Ureter (tissue), 1 donor: ENCODE measurements around the gene ATG2B. TPM values are rescaled to one million over a fixed set of nuclear protein-coding genes. Genes with fewer than 3 reads are reported as not detected.
A peak's percentile ranks its signal among the peaks of the same experiment; 100 is the strongest.

Experiments used
- DNase-seq: peaks from one replicate; pipeline ENCODE4 v3.0.0-alpha.2; 2020; ENCODE audit warnings: low spot score
- total RNA-seq: library from RNA; stranded (reverse); gene quantifications from one replicate; pipeline ENCODE4 v1.2.4, GENCODE V29; 2023
- donor health status: DM: yes; HTN: yes; CAD: no.

ATG2B gene, protein sequence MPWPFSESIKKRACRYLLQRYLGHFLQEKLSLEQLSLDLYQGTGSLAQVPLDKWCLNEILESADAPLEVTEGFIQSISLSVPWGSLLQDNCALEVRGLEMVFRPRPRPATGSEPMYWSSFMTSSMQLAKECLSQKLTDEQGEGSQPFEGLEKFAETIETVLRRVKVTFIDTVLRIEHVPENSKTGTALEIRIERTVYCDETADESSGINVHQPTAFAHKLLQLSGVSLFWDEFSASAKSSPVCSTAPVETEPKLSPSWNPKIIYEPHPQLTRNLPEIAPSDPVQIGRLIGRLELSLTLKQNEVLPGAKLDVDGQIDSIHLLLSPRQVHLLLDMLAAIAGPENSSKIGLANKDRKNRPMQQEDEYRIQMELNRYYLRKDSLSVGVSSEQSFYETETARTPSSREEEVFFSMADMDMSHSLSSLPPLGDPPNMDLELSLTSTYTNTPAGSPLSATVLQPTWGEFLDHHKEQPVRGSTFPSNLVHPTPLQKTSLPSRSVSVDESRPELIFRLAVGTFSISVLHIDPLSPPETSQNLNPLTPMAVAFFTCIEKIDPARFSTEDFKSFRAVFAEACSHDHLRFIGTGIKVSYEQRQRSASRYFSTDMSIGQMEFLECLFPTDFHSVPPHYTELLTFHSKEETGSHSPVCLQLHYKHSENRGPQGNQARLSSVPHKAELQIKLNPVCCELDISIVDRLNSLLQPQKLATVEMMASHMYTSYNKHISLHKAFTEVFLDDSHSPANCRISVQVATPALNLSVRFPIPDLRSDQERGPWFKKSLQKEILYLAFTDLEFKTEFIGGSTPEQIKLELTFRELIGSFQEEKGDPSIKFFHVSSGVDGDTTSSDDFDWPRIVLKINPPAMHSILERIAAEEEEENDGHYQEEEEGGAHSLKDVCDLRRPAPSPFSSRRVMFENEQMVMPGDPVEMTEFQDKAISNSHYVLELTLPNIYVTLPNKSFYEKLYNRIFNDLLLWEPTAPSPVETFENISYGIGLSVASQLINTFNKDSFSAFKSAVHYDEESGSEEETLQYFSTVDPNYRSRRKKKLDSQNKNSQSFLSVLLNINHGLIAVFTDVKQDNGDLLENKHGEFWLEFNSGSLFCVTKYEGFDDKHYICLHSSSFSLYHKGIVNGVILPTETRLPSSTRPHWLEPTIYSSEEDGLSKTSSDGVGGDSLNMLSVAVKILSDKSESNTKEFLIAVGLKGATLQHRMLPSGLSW (N-terminal part only)
- total RNA-seq: 35.8 TPM

DNA sequence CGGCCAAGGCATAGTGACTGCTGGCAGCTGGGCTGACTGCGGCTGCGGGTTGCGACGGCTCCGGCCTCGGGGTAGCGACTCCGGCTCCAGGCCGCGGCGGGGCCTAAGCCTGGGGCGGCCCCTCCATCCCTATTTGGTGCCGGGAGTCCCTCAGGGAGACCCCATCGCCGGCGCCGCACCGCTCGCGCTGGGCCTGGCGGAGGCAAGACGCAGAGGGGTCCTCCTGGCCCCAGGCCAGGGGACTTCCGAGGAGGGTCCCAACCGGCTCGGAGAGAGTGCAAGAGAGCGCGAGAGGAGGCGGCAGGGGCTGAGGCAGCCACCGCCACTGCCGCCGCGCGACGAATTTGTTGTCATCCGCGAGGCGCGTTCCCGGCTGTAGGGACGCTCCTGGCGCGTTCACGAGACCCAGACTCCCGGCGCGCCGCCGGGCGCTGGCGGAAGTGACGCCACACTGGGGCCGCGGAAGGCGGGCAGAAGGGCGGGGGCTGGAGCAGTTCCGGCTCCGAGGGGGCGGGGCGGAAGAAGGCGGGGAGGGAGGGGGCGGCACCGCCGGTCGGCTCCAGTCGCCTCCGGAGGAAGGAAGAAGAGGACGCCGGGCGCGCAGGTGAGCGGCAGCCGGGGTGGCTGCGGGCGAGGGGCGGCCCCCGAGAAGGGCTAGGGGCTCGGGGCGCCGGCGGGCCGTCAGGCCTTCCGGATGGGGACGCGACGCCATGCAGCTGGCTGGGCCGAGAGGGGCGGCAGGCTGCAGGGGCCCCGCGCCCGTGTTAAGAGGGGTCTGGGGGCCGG, at the start of gene ATG2B, which contains the start of gene GSKIP:
Gene ATG2B (minus strand): TSS at position 377 of the 786 bp plus-strand sequence. CDS start 365 bp downstream, at position 12.
Gene GSKIP (plus strand): TSS at position 562 of the 786 bp plus-strand sequence. CDS start 18,722 bp downstream, outside the sequence.
- DNase-seq: peak; percentile 95

DNA sequence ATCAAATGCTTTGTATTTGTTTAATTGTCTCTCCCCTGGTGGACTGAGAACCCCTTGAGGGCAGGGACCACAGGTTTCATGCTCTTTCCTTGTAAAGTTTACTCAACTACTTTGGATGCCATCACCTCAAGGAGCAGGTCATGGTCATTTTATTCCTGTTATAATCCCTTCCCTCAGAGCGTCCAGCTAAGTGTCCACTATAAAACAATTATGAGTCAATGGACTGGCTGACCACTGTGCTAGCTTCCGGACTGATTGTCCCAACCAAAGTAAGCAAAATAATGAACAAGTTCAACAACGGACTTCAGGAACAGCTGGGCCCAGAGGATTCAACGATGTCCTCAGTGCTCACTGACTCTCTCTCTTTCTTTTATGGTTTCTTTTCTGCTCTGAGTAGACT, 47.0 kb upstream of the ATG2B start:
- no peak for DNase-seq

DNA sequence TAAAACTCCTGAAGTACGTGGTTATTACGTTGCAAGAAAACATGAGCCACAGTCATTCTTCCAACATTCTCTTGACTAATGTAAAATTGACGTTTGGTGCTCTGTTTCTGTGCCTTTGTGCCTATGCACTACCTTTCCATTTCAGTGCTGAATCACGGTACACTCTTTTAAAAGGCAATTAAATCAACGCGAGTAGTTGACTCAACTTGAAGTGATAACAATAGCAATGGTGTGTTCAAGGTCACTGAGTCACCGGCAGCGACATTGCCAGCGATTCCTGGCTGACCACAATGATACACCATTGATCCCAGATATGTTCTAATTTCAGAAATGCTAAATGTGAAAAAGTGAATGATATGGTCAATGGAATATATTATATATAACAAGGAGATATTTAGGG, 46.6 kb upstream of the ATG2B start:
- no peak for DNase-seq

DNA sequence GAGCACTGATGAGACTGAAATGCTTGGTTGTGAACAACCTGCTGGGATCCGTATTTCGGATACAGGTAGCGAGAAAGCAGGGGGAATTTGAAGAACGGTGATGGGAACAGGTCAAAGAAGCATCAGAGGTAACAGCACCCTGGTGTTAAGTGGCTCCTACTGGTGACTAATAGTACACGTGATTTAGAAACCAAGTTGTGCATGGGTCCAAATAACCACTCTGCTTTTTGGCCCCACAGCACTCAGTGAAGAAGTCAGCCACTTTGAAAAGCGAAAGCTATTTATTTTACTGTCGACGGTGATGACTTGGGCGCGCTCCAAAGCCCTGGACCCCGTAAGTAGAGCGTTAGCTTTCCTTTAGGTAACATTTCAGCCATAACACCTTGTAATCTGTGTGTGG, 45.5 kb upstream of the ATG2B start:
- DNase-seq: no peak

DNA sequence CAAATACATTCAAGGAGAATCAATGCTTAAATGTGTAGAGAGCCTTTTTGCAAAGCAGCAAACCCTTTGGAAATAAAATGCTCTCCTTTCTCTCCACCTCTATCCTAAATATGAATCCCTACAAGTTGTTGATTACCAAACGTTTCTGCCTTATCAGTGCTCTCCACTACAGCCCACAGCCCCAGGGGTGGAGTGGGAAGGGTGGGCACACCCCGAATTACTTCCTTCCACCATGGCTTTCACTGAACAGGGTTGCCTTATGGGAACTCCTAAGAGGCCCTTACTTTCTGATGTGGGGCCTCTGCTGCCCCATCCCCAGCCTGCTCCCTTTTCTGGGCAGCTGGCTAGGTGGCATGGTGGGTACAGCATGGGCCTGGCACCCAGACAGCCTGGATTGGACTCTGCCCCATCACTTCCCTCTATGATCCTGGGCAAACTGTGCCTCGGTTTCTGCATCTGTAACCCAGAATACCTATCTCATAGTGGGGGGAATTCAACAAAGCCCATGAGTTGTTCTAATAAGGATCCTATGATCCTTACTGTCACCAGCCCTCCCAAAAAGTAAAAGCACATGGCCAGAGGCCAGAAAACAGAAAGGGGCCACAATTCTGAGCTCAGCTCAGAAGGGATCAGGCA, 44.9 kb upstream of the ATG2B start:
- DNase-seq: no peak

DNA sequence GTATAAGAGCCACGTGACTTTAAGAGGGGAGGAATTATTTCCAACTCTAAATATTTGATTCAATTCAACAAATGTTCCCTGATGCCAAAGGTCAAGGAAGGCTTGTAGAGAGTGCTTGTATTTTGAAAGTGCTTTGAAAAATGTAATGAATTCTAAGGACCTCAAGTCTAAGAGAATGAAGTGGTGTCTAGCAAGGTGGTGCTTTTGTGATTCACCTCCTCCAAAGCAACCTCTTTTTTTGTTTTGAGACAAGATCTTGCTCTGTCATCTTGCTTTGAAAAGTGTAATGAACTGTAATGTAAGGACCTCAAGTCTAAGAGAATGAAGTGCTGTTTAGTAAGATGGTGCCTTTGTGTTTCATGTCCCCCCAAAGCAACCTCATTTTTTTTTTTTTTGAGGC, 42.5 kb upstream of the ATG2B start:
- DNase-seq: no peak

DNA sequence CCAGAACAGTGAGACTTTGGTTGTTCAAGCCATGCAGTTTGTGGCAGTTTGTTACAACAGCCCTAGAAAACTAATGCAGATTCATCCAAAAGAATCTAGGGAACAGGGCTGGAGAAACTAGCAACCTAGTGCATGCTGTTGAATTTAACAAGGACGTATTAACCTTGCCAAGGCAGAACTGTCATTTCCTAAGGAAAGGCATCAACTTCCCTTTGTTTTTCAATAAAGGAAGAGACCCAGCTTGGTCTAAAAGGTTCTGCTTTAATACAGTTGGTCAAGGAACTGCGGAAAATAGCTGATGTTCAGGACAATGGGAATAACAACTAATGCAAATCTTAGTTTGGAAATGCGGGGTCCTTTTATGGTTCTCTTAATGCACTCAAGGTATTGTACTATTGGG, 40.3 kb upstream of the ATG2B start:
- no peak for DNase-seq

DNA sequence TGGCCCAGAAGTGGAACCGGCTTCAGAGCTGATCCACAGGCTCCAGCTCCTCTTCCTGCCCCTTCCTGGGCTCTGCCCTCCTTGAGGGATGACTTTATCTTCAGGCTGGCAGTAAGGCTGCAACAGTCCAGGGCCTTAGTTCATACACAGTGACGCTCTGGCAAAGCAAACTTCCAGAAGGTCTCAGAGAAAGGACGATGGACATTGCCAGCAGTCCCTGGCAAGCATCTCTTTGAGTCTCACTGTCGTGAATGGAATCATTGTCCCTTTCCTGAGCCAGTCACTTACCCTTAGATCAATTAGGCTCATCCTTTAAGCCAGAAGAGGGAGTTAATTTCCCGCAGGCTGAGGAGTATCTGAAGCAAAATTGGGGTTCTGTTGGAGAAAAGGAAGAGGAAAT, 37.4 kb upstream of the ATG2B start:
- no peak for DNase-seq

DNA sequence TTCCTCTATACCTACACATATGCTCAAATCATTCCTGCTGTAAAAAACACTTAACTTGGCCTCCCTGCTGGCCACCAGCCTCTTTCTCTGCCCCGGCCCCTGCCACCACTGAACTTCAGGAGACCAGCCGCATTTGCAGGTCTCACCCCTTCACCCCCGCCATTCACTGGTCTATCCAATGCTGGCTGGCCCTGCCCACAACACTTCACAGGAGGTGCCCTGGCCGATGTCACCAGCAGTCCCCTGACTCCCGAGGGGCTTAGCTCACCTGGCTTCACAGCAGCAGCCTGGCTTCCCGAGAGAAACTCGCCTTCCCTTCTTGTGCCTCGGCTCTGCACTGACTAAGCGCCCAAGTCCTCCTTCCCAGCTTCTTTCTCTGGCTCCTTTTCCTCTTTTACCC, 36.3 kb upstream of the ATG2B start:
- no peak for DNase-seq

DNA sequence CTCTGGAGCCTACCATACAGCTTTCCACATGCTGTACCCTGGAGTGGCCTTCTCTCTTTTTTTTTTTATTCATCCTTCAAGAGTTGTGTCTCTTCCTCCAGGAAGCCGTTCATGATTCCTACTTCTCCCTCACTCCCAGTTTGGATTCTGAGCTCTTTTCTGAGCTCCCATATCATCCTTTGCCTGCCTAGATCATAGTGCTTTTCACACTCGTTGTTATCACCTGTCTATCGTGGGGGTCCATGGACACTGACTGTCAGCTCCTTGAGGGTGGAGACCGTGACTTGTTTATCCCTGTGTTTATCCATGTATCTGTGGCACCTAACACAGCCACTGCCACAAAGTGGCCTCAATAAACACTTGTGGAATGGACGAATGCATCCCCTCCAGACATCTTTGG, 35.8 kb upstream of the ATG2B start:
- no peak for DNase-seq

DNA sequence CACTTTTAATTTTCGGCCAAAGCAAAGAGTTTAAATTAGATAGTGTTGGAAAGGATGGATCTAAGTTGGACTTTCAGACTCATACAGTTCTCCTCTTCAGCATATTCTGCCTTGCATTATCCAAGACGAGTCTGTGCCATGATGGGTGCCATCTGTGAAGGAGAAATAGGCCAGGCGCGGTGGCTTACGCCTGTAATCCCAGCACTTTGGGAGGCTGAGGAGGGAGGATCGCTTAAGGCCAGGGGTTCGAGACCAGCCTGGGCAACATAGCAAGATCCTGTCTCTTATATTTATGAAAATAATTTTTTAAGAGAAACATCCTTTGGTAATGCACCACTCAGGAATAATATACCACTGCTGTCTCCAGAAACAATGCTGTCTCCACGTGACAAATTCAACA, 35.3 kb upstream of the ATG2B start:
- no peak for DNase-seq

DNA sequence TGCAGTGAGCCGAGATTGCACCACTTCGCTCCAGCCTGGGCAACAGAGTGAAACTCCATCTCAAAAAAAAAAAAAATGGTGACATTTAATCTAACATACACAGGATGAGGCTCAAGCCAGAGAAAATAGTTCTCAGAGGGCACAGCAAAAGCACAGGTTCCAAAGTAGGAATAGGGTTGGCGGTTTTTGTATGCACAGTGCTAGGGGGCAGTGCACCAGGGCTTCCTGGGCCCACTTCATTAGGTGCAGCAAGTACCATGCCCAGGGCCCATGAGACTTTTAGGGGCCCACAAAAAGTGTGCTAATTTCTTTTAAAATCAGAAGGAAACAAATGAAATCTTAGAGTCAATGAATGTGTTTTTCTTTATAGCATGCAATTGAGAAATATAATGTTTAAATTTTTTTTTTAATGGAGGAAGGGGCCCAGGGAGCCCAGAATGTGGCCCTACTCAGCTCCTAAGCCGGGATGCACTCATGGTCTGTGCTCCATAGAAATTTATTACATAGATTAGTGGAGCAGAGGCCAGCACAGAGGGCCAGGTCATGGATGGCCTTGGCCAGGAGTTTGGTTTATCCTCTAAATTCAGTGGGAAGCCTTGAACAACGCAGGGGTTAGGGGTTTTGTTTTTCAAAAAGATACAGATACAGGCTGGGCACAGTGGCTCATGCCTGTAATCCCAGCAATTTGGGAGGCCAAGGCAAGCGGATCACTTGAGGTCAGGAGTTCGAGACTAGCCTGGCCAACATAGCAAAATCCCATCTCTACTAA, 31.1 kb upstream of the ATG2B start:
- no peak for DNase-seq

DNA sequence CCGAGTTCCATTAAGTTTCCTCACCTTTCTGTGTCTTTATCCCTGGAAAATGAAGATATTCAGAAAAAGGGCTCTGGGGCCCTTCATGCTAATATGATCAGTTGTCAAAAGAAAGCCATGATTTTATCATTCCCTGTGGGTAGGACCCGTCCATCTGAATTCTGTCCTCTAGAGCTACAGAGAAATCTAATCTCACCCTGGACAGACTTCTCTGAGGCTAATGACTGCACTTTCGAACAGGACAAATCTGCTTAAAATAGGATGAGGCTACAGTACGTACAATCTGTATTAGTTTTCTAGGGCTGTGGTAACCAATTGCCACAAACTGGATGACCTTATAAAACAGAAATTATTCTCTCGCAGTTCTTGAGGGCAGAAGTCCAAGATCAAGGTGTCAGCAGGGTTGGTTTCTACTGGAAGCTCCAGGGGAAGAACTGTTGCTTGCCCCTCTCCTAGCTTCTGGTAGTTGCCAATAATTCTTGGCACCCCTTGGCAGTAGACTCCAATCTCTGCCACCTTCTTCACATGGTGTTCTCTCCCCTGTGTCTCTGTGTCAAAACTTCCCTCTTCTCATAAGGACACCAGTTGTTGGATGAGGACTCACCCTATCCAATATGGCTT, 30.0 kb upstream of the ATG2B start:
- DNase-seq: no peak

DNA sequence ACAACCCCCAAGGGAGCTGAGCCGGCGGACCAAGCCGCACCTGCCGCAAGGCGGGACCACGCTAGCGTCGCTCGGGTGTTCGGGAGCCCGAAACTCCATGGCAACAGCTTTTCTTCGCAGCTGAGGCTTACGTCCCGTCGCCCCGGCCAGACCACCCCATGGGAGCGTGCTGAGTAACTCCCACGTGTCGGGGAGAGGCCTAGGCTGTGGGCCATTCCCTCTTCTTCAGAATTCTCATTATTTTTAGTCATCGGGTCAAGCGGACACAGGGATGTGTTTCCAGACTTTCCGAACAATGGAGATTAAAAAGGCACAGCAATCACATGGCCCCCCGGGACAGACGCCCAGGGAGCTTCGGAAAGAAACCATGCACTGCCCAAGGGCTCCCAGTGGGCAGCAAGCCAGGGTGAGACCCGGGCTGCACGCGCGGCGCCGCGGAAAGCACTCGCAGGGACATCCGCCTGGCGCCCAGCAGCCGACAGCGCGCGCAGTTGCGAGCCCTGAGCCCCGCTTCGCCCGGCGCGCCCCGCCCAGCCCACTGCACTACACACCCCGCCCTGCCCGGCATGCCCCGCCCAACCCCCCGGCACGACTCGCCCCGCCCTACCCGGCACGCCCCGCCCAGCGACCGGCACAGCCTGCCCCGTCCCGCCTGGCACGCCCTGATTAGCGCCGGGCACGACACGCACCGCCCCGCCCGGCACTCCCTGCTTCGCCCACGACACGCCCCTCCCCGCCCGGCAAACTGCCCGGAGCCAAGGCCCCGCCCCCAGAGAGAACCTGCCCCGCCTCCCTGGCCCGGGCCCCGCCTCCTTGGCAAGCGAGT, 28.4 kb upstream of the ATG2B start:
- peak; percentile 97 for DNase-seq

DNA sequence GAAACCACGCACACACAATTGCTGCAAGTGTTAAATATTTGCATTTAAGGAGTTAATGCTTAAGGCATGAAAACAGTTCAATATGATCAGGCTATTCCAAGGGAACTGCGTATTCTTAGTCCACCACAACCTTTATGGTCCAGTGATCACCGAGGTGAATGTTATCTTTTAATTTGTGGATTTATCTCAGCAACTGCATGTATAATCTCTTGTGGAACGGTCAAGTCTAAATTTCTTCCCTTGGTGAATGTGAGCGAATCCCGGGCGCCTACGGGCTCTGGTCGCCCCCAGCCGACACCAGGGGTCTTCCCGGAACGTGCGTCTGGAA, 27.8 kb upstream of the ATG2B start:
- no peak for DNase-seq

DNA sequence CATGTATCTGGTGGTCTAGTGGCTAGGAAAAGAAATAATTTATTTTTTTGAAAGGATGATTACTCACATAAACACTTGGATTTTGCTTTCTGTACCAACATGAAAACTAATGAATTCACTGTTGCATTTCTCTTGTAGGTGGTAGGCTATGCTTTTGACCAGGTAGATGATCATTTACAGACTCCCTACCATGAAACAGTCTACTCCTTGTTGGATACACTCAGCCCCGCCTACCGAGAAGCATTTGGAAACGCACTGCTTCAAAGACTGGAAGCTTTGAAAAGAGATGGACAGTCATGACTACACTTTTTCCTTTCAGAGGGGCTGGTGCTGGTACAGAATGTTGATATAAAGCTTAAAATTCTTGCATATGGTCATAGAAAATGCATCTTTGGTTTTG, 22.2 kb upstream of the ATG2B start:
- DNase-seq: no peak

DNA sequence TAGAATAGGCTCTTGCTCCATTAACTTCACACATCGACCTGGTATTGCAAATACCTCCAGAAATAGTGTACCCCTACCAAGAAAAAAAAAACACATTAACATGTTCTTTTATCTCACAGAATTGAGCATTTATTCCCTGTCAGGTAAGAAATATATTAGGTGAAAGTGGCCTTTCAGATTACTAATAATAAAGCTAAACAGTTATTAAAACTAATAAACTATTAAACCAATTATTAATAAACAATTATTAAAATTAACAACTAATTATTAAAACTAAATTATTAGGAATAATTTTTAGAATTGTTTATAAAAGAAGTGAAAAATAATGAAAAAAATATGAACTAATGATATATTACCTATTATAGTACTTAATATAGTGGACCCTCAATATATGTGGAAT, 21.6 kb upstream of the ATG2B start:
- DNase-seq: no peak

DNA sequence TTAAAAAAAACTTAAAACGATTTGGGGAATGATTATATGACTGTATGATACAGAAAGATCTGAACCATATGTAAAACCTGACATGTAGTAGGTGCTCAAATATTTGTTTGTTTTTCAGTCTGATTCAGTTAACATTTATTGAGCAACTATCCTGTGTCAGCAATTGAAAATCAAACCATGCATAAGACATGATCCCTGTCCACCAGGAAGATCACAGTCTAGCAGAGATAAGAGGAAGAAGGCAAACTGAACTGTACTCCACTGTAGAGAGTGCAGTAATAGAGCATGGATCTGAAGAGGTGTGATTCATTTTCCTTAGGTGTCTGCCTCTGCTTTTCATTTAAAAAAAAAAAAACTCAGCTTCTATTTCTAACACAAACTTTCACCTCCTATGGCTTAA, 20.9 kb upstream of the ATG2B start:
- no peak for DNase-seq

DNA sequence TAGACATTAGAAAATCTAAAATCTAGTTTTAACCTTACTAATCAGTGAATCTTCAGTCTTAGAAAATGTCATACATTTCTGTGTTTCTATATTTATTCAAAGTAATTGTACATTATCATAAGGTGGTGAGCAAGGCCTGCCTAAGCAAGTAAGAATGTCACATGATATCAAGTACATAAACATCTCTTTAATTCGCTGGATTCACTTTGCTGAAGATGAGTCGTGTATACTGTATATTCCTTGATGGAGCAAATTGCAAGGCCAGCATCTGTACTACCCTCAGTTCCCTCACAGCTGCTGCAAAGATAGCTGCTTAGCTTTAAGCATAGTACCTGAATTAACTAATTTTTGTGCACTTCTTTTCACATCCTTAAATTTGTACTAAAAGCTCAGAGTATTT, 20.3 kb upstream of the ATG2B start:
- no peak for DNase-seq
